Transverse colon (tissue), 4 donors: ENCODE results near the gene GABRR3. TPM values are rescaled to one million over a fixed set of nuclear protein-coding genes. Genes with fewer than 3 reads are reported as not detected.

Source experiments
- DNase-seq: peaks from one replicate; pipeline ENCODE4 v3.0.0-alpha.2; 2019
- H3K27ac ChIP-seq, 4 donors: fragments of 200-600 bp; sonication (generic); 2 replicates each; pipeline ENCODE4 v1.5.1; 2016 to 2018; ENCODE audit warnings: inconsistent platforms in 4 of 4
- H3K27me3 ChIP-seq: fragments of 200-600 bp; sonication (generic); 2 replicates; pipeline ENCODE4 v1.5.1; 2017; ENCODE audit warnings: inconsistent platforms
- H3K36me3 ChIP-seq, 4 donors: fragments of 200-600 bp; sonication (generic); 2 replicates each; pipeline ENCODE4 v1.5.1; 2017 to 2019; ENCODE audit warnings: inconsistent platforms in 4 of 4
- H3K4me1 ChIP-seq, 4 donors: fragments of 200-600 bp; sonication (generic); 2 replicates each; pipeline ENCODE4 v1.5.1; 2017 to 2020; ENCODE audit warnings: inconsistent platforms in 4 of 4
- H3K4me3 ChIP-seq, 4 donors: fragments of 200-600 bp; sonication (generic); 1 replicate in 1 of 4; 2 replicates in 3 of 4; pipeline versions ENCODE4 v1.5.1 to v1.6.1; 2017 to 2019; ENCODE audit warnings: inconsistent platforms in 4 of 4
- H3K9me3 ChIP-seq, 2 donors: fragments of 200-600 bp; sonication (generic); 2 replicates each; pipeline ENCODE4 v1.5.1; 2017 to 2019; ENCODE audit warnings: inconsistent platforms in 2 of 2
- CTCF ChIP-seq, 5 experiments: fragments of 200-600 bp in 3 of 5; fragments of 450-650 bp in 2 of 5; sonication (generic) in 3 of 5; IDR thresholded peaks; 1 replicate in 2 of 5; 2 replicates in 3 of 5; pipeline ENCODE4 v1.5.1; 2016 to 2017; ENCODE audit warnings: antibody characterized with exemption in 5 of 5, inconsistent platforms in 3 of 5, mild to moderate bottlenecking in 2 of 5, moderate library complexity in 1 of 5
- EP300 ChIP-seq: sonication (generic); formaldehyde crosslinking; IDR thresholded peaks from one replicate; pipeline ENCODE4 v1.6.1; 2017; ENCODE audit warnings: antibody characterized with exemption, low read depth
- POLR2A ChIP-seq: fragments of 450-650 bp; IDR thresholded peaks from one replicate; pipeline ENCODE4 v1.6.1; 2016; ENCODE audit warnings: antibody characterized with exemption, mild to moderate bottlenecking, moderate library complexity
- POLR2AphosphoS5 ChIP-seq, 3 donors: sonication (generic); formaldehyde crosslinking; IDR thresholded peaks; one replicate each; pipeline ENCODE4 v1.6.1; 2016; ENCODE audit warnings: antibody characterized with exemption in 3 of 3
- WGBS, 2 donors: methylation state at CpG; one replicate each; pipeline ENCODE4 v1.1.5; 2018; ENCODE audit warnings: low coverage in 1 of 2; 5-methylcytosine and 5-hydroxymethylcytosine counted together
- in situ Hi-C, 4 donors: fragments of 200-750 bp; cut with MboI; loops; one replicate each; pipeline versions ENCODE4 v1.15.0 to v1.15.1; 2017; ENCODE audit warnings: low sequenced_read_pairs in 3 of 4, low pct_ligation_motif_present in 1 of 4, low pct_unique_long_range_greater_than_20kb in 1 of 4
- intact Hi-C: fragments of 100-400 bp; cut with DNase I; formaldehyde crosslinking; loops from one replicate; pipeline ENCODE4 v1.15.1; 2023; ENCODE audit warnings: low total_unique reads
- total RNA-seq, 4 donors: library from RNA; depleted of rRNA; stranded (reverse); fragments of >200 nt; gene quantifications; one replicate each; pipeline ENCODE4 v1.1.0, GENCODE V29; 2016

The GABRR3 gene
- total RNA-seq, 4 donors from 2014 or later, result not detected

- intact Hi-C loops, result no loop called here
- 36 to 58% methylated on average over 2 of the region's 2 CpGs for WGBS, 2 donors
- no peaks in the 10 kb centered on the region for H3K4me1 ChIP-seq
These were observed 629 bp downstream of the GABRR3 start for GRCh38 chr3:98034486-98034885.

GRCh38 chr3:98034036-98034435 is 1.1 kb downstream of the GABRR3 start:
- Histone ChIP-seq H3K36me3 (no peaks in the 10 kb centered on the region), H3K4me3 (no peak overlapping the region), H3K9me3 (no peaks in the 10 kb centered on the region), H3K4me1 (no peaks in the 10 kb centered on the region), H3K27me3 (peaks cover 24% of the 10 kb centered on the region), H3K27ac (no peak overlapping the region)
- WGBS, 2 donors, result 63 to 75% methylated on average over 2 of the region's 2 CpGs
- intact Hi-C loops (no loop called here), in situ Hi-C loops (loop anchor here in 2 of 4 donors (25.0 kb wide), 3 partner anchors 303 to 778 kb away; partner anchors contain the start of gene CPOX (in 1 of the 2))
- TF ChIP-seq EP300 (no peak), POLR2A (no peak), POLR2AphosphoS5 (IDR thresholded peaks at IDR 0.05) (no peak), CTCF (IDR thresholded peaks at IDR 0.05) (no peak)
- DNase-seq, result no peak

More at GRCh38 chr3:98034486-98034885, 629 bp downstream of the GABRR3 start:
- H3K9me3 ChIP-seq, result no peaks in the 10 kb centered on the region
- peaks cover 24% of the 10 kb centered on the region for H3K27me3 ChIP-seq
- in situ Hi-C loops, result loop anchor here in 2 of 4 donors (25.0 kb wide), 3 partner anchors 303 to 778 kb away; partner anchors contain the start of gene CPOX (in 1 of the 2)
- H3K4me3 ChIP-seq, result no peak overlapping the region
- H3K27ac ChIP-seq, result no peak overlapping the region
- DNase-seq, result no peak
- TF ChIP-seq POLR2AphosphoS5 (IDR thresholded peaks at IDR 0.05), result no peak
- no peak for TF ChIP-seq CTCF (IDR thresholded peaks at IDR 0.05)
- TF ChIP-seq POLR2A, result no peak
- TF ChIP-seq EP300, result no peak
- H3K36me3 ChIP-seq, result no peaks in the 10 kb centered on the region

- 39 to 43% methylated on average over 1 of the region's 1 CpG for WGBS, 2 donors
- intact Hi-C loops (no loop called here), in situ Hi-C loops (loop anchor here in 2 of 4 donors (25.0 kb wide), 3 partner anchors 304 to 779 kb away; partner anchors contain the start of gene CPOX (in 1 of the 2))
These were observed 2.2 kb downstream of the GABRR3 start for GRCh38 chr3:98032904-98033303.

GRCh38 chr3:98032265-98032664 is 2.9 kb downstream of the GABRR3 start:
- TF ChIP-seq POLR2AphosphoS5 (IDR thresholded peaks at IDR 0.05), result no peak
- no peak for TF ChIP-seq CTCF (IDR thresholded peaks at IDR 0.05)
- no peak for TF ChIP-seq EP300
- no peak for TF ChIP-seq POLR2A
- DNase-seq, result no peak
- 50 to 51% methylated on average over 1 of the region's 1 CpG for WGBS, 2 donors
- no peaks in the 10 kb centered on the region for H3K36me3 ChIP-seq
- in situ Hi-C loops, result loop anchor here in 2 of 4 donors (25.0 kb wide), 3 partner anchors 305 to 780 kb away; partner anchors contain the start of gene CPOX (in 1 of the 2)
- intact Hi-C loops, result no loop called here
- no peak overlapping the region for H3K4me3 ChIP-seq
- no peaks in the 10 kb centered on the region for H3K4me1 ChIP-seq
- H3K27me3 ChIP-seq, result peaks cover 16% of the 10 kb centered on the region
- no peaks in the 10 kb centered on the region for H3K9me3 ChIP-seq
- no peak overlapping the region for H3K27ac ChIP-seq

More at GRCh38 chr3:98032904-98033303, 2.2 kb downstream of the GABRR3 start:
- H3K36me3 ChIP-seq, result no peaks in the 10 kb centered on the region
- TF ChIP-seq POLR2AphosphoS5 (IDR thresholded peaks at IDR 0.05) (no peak), CTCF (IDR thresholded peaks at IDR 0.05) (no peak), EP300 (no peak), POLR2A (no peak)
- no peak for DNase-seq
- no peak overlapping the region for H3K4me3 ChIP-seq
- peaks cover 20% of the 10 kb centered on the region for H3K27me3 ChIP-seq
- no peaks in the 10 kb centered on the region for H3K9me3 ChIP-seq
- no peak overlapping the region for H3K27ac ChIP-seq
- no peaks in the 10 kb centered on the region for H3K4me1 ChIP-seq
